GM08714 (cell line): ENCODE measurements around the gene GLDN.

Experiments used
- H3K4me3 ChIP-seq: fragments of 200-500 bp; sonication (Bioruptor generic); 2 replicates; pipeline ENCODE4 v1.5.1; 2014; ENCODE audit warnings: mild to moderate bottlenecking, low read length, inconsistent platforms
- ZNF274 ChIP-seq: IDR thresholded peaks from 2 replicates; pipeline ENCODE4 v1.6.1; 2012; ENCODE audit warnings: mild to moderate bottlenecking, low read depth, low read length

GLDN gene

DNA sequence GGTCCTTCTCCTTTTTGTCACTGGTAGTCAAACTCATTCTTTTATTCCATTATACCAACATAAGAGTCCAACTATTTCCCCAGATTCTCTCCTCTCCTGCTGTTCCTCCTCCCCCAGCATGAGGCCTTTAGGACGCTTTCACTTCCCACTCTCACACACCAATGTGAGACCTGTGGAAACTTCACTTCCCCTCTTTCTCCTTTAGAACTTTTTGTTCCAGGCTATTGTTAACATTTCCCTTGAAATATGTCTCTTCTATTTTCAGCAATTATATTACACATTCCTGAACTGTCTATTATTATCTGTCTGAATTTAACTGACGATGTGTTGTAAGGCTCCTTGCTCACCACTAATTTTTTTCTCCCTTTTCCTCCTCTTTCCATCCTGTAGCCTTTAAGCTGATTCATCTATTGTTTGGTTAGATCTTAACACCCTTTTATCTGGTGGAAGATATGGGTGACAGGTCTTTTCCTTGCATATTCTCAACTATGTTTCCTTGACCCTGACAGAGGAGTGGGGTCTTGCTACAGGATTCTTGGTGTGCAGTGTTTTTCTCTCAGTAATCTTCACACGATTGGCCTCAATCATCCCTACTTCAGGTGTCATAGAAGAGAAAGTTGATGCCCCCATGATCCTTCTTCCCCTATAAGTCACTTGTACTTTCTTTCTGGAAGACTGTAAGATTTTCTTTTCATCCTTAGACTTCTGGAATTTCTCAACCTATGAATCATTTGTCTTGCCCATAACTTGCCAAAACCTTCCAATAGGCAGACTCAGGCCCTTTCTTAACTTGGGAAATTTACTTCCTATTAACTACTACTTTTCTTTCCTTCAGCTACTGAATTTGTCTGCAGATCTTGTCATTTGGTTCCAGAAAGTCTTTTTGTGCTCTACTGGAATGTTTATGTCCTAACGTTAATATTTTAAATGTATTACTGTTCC lies 9.0 kb upstream of the GLDN start:
- H3K4me3 ChIP-seq = no peak overlapping the region
- no peak for TF ChIP-seq ZNF274

DNA sequence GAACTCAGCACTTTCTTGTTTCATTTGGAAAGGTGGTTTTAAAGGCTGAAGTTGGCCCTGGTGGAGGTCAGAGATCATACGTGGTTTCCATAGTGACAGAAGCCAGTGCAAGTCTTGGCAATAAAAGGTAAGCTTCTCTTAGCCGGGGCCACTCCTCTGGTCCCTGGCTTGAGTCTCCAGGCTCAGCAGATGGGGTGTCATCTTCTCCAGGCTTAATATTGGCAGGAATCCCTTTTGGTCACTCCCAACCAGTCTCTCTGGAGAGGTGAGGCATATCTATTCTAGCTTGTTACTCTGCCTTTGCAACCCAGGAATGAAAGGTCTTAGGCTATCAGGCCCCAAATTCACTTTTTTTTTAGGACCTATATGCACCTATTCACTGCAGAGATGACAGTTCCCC lies 7.9 kb upstream of the GLDN start:
- TF ChIP-seq ZNF274 = no peak
- H3K4me3 ChIP-seq = no peak overlapping the region

DNA sequence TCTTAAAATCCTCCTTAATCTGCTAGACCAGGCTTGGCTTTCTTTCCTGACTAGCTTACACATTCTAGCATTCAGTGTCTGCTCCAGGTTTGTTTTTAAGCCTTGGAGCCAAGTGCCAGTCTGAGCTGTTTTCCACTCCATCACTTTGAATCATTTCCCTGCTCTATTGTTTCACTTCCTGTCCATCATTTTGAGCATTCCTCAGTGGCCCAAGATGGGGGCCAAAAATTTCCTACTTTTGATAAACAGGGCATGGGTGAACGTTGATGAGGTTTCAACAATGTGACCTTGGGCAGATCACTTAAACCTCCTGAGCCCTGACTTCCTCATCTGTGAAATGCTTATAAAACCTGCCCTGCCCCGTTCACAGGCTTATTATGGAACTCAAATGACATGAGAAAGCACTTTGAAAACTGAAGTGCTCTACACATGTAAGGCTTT lies 7.4 kb upstream of the GLDN start:
- TF ChIP-seq ZNF274 = no peak

DNA sequence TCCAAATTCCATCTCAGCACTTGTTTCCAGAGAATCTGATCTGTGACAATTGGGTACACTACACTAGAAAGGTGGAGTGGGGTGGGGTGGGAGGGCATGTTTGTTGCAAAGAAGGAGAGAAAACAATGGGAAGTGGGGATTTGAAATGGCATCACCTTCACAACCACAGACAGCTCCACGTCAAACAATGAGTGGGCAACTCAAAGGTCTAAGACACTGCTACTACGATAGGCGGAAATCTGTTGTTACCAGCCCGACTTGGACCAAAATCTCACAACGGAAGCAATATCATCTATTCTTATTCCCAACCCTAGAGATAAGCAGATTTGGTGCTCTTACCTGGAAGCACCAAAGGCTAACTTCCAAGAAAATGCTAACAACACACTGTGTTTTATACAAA lies 6.4 kb upstream of the GLDN start:
- no peak overlapping the region for H3K4me3 ChIP-seq
- TF ChIP-seq ZNF274 = no peak

More for the DNA sequence above, 7.4 kb upstream of the GLDN start:
- H3K4me3 ChIP-seq = no peak overlapping the region

DNA sequence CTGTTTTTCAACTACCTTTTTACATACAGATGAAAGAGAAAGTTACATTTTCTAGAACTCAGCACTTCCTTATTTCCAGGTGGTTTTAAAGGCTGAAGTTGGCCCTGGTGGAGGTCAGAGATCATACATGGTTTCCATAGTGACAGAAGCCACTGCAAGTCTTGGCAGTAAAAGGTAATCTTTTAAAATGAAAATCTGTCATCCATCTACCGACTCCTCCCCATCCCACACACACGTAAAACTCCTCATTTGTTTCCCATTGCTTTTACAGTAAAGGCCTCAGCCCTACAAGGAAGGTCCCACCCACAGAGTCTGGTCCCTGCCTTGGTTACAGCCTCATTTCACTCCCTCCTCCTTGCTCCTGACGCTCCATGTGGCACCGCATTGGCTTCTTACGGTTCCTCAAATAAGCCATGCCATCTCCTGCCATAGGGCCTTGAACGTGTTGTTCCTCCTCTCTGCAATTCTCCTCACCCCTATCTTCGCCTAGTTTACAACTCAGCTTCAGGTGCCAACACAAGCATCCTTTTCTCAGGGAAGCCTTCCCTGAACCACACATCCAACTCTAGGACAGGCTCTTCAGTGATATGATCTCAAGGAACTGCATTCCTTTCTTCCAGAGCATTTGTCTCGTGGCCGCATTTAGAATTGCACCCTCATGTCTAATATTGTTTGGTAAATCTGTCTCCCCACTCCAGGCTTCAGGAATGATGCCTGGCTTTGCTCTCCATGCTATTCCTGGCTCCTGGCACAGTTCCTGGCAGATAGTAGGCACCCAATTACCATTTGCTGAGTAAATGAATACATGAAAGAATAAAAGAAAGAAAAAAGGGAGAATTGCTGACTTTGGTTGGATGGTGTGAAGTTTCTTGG lies 5.7 kb upstream of the GLDN start:
- H3K4me3 ChIP-seq = no peak overlapping the region
- TF ChIP-seq ZNF274 = no peak

DNA sequence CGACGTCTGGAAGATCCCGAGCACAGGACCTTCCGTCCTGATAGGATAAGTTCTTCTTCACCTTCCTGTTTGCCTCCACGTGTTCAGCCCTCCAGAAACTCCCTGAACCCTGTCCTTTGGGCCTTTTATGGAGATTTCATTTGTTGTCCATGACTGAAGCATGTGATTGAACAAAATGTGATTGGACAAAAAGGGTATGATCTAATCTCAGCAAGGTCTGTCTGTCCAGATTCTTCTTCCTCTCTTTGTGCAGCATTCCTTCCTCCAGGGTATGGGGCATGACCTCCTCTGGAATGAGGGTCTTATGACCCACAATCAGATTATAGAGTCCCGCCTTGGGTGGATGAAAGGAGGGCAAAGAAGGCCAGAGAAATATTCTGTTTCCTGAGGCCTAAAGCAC lies 3.0 kb upstream of the GLDN start, which contains the start of gene CYP19A1:
TSS of gene CYP19A1 (minus strand) at position 101 of the 400 bp plus-strand sequence. CDS start 95,684 bp downstream, outside the sequence.
- no peak within 1 kb of the TSS for H3K4me3 ChIP-seq
- TF ChIP-seq ZNF274 = no peak

DNA sequence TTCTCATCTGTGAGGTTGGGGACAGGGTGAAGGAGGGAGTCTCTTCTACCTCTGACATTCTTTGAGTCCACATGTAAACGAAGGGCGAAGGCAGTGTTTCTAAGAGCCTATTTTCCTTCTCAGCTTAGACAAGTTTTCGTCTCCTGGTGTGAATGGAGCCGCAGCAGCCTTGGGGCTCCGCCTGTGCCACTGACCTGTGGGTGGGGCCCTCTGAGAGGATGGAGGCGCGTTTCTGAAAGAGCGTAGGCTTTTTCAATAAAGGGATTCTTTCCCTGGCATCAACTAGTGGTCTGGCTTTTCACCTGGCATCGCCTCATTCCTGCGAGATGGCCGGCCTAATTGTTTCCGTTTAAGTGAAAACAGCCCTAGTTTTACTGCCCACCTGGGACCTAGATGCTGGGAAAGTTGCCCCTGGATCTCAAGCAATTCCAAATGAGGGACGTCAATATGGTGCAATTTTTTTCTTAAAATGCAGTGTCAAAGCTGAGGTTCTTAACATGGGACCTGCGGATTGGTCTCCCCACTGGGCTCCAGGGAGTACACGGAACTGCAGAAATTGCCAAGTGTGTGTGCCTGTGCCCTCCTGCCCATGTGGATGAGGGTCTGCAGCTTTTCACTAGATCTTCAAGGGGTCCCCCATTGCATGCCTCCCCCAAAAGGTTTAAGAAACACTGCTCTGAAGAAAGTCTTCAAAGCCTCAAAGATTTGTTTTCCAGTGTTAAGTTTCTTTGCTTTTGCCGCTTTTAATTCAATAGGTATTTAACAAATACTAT lies 958 bp downstream of the GLDN start:
- no peak overlapping the region for H3K4me3 ChIP-seq
- no peak for TF ChIP-seq ZNF274

DNA sequence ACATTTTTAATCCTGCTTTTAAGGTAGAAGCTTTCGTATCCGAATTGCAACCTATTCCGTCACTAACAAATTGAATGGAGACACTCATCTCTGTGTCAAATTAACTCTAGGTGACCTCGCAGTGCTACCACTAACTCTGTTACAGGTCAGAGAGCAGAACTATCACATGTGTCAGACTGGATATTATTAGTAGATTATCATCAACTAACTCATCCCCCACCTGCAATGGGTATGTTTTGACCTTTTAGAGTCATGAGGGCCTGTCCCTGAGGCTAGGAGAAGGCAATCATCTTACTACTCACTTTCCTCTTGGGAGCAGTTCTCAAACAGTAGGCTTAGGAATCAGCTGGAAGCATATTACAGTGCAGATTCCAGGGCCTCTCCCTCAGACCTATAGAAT lies 2.0 kb downstream of the GLDN start:
- TF ChIP-seq ZNF274 = no peak
- H3K4me3 ChIP-seq = no peak overlapping the region

DNA sequence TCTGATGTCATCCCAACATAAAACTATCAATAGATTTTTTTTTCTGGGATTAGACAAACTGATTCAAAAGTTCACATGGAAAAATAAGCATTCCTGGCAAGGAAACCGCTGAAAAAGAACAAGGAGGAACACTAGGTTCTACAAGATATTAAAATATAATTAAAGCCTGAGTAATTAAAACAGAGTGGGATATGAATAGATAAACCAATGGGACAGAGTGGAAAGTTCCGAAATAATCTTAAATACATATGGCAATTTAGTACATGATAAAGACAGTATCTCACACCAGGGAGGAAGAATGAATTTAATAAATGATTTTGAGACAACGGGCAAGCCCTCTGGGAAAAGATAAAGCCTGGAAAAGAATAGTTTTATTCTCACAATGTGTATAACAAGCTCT lies 4.7 kb downstream of the GLDN start:
- no peak for TF ChIP-seq ZNF274
- H3K4me3 ChIP-seq = no peak overlapping the region

DNA sequence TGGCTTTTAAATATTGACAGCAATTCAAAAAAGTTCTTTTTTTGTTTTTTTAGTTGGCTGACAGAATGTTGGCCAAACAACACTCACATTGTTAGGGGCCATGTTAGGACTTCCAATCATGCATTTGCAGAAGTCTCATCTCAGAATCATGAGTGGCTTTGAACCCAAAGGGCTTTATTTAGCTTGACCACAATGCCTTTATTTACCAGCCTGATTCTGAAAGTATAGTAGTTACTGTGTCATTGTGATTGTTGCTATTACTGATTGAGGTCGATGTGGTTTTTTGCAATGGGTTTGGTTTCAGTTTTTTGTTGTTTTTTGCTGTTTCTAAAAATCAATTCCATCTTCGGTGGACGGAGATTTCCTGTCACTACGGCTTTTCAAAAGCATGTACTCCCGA lies 7.2 kb downstream of the GLDN start:
- H3K4me3 ChIP-seq = no peak overlapping the region
- TF ChIP-seq ZNF274 = no peak

DNA sequence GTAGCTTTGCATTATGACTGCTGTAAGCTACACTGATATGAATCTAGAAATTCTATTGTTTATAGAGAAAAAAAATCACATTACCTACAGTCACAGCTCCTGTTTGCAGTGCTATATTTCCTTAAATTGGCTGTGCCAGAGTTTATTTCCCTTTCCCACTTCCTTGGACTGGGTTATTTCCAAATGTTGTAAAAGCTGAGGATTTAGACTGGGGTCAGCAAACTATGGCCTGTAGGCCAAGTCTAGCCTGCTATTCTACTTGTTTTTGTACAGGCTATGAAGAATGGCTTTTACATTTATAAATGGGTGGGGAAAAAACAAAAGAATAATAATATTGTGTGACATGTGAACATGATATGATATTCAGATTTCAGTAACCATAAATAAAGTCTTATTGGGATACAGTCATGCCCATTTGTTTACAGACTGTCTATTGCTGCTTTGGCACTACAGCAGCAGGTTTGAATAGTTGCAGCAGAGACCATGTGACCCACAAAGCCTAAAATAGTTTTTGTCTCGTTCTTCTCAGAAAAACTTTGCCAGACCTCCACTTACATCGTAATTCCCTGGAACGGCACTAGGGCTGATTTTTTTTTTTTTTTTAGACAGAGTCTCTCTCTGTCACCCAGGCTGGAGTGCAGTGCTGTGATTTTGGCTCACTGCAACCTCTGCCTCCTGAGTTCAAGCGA lies 7.8 kb downstream of the GLDN start:
- H3K4me3 ChIP-seq = no peak overlapping the region
- TF ChIP-seq ZNF274 = no peak

DNA sequence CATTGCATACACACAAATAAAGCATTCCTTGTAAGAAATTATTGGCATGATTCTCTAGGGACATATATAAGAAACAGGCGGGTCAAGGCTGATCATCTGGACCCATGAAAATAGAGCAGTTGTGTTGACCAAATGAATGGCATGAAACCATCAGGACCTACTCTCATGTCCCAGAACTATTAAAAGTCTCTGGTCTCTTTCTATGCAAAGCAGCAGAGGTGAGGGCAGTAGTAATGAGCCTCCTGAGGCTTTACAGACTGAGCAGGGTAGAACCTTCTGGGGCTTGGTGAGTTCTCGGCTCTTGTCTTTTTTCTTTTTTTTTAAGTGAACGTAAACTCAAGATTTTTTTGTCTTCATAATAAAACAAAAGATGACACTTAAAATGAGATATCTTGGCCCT lies 9.3 kb downstream of the GLDN start:
- no peak overlapping the region for H3K4me3 ChIP-seq
- no peak for TF ChIP-seq ZNF274

DNA sequence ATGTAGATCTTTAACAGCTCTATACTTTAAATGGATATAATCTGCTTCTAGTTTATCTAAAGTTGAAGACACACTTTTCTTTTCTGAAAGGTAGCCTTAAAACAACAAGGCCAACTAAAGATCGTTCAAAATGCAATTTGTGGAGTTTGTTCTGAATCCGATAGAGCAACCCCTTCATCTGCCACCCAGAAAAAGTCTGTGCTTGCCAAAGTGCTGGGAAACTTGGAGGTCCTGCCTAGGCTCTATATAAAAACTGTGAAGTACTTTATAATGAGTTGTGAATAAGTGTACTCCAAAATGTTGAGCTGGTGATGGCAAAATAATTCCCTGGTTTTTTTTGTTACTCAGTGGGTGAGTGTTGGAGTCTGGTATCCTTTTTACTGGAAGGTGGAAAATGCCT lies 12.5 kb downstream of the GLDN start:
- H3K4me3 ChIP-seq = no peak overlapping the region
- TF ChIP-seq ZNF274 = no peak
